ENCODE data around the gene NRG3.

- no peak for TF ChIP-seq POLR2AphosphoS5 (IDR thresholded peaks at IDR 0.05; ENCODE audit: low read depth, low read length)
- TF ChIP-seq TAF1 (IDR thresholded peaks at IDR 0.05; ENCODE audit: borderline replicate concordance, low read depth, low read length): no peak
- no peak for TF ChIP-seq POLR2A (IDR thresholded peaks at IDR 0.05; ENCODE audit: low read depth, low read length)
Measured at GRCh38 chr10:82498976-82499375, 624.0 kb downstream of the NRG3 start.

Data from GM12892 (cell line).